Measurements from ENCODE around the gene TTYH2. TPM values are rescaled to one million over a fixed set of nuclear protein-coding genes. Genes with fewer than 3 reads are reported as not detected.

The TTYH2 gene
- total RNA-seq, 4 donors from 2014 or later, result 0.51 to 34.8 (median 10.3) TPM

GRCh38 chr17:74211141-74211911 is 2.0 kb upstream of the TTYH2 start:
- H3K27ac ChIP-seq, result no peak overlapping the region
- no peak overlapping the region for H3K4me3 ChIP-seq

GRCh38 chr17:74211912-74212208 is 1.5 kb upstream of the TTYH2 start:
- TF ChIP-seq POLR2A (IDR thresholded peaks at IDR 0.05) (no peak), CTCF (IDR thresholded peaks at IDR 0.05) (no peak)
- no peaks in the 10 kb centered on the region for H3K27me3 ChIP-seq
- no peaks in the 10 kb centered on the region for H3K36me3 ChIP-seq
- peak overlapping the region; percentile 48 to 53 for H3K4me3 ChIP-seq
- no peaks in the 10 kb centered on the region for H3K9me3 ChIP-seq
- H3K27ac ChIP-seq, result no peak overlapping the region
- DNase-seq, result no peak
- H3K4me1 ChIP-seq, result peaks cover 0 to 12% of the 10 kb centered on the region in 2 donors
- intact Hi-C loops (cut with DNase I; ENCODE audit: low total_unique reads), result no loop called here

More at GRCh38 chr17:74211141-74211911, 2.0 kb upstream of the TTYH2 start:
- no peak for DNase-seq
- no peaks in the 10 kb centered on the region for H3K36me3 ChIP-seq
- H3K9me3 ChIP-seq, result no peaks in the 10 kb centered on the region
- intact Hi-C loops (cut with DNase I; ENCODE audit: low total_unique reads), result no loop called here
- no peaks in the 10 kb centered on the region for H3K27me3 ChIP-seq
- TF ChIP-seq POLR2A (IDR thresholded peaks at IDR 0.05), result no peak
- H3K4me1 ChIP-seq, result peaks cover 0 to 12% of the 10 kb centered on the region in 2 donors

- H3K9me3 ChIP-seq, result no peaks in the 10 kb centered on the region
- H3K36me3 ChIP-seq, result no peaks in the 10 kb centered on the region
- no peaks in the 10 kb centered on the region for H3K27me3 ChIP-seq
- TF ChIP-seq CTCF (IDR thresholded peaks at IDR 0.05) (no peak), POLR2A (IDR thresholded peaks at IDR 0.05) (no peak)
- DNase-seq, result peak in 1 of 2 donors; percentile 31
- intact Hi-C loops (cut with DNase I; ENCODE audit: low total_unique reads), result no loop called here
- peaks cover 0 to 12% of the 10 kb centered on the region in 2 donors for H3K4me1 ChIP-seq
- H3K4me3 ChIP-seq, result peak overlapping the region; percentile 48 to 53
- H3K27ac ChIP-seq, result peak overlapping the region; percentile 72 to 82
Observed at GRCh38 chr17:74212209-74212912, 1.0 kb upstream of the TTYH2 start.

GRCh38 chr17:74213861-74214391 is 555 bp downstream of the TTYH2 start:
- no peaks in the 10 kb centered on the region for H3K36me3 ChIP-seq
- H3K4me1 ChIP-seq, result peaks cover 0 to 12% of the 10 kb centered on the region in 2 donors
- peak overlapping the region; percentile 48 to 53 for H3K4me3 ChIP-seq
- H3K27ac ChIP-seq, result peak overlapping the region; percentile 50 to 82
- intact Hi-C loops (cut with DNase I; ENCODE audit: low total_unique reads), result no loop called here
- H3K27me3 ChIP-seq, result no peaks in the 10 kb centered on the region
- TF ChIP-seq POLR2A (IDR thresholded peaks at IDR 0.05) (no peak), CTCF (IDR thresholded peaks at IDR 0.05) (no peak)
- no peaks in the 10 kb centered on the region for H3K9me3 ChIP-seq
- DNase-seq, result peak; percentile 34 to 38

GRCh38 chr17:74214484-74215341 is 1.3 kb downstream of the TTYH2 start:
- no peak for DNase-seq
- H3K36me3 ChIP-seq, result no peaks in the 10 kb centered on the region
- intact Hi-C loops (cut with DNase I; ENCODE audit: low total_unique reads), result no loop called here
- H3K4me3 ChIP-seq, result peak overlapping the region in 1 of 2 donors; percentile 53
- H3K27me3 ChIP-seq, result no peaks in the 10 kb centered on the region
- TF ChIP-seq POLR2A (IDR thresholded peaks at IDR 0.05) (no peak), CTCF (IDR thresholded peaks at IDR 0.05) (no peak)
- peaks cover 0 to 12% of the 10 kb centered on the region in 2 donors for H3K4me1 ChIP-seq
- H3K27ac ChIP-seq, result peak overlapping the region in 1 of 2 donors; percentile 82
- H3K9me3 ChIP-seq, result no peaks in the 10 kb centered on the region

Data from uterus (tissue), 4 donors.